C4-2B (cell line): ENCODE data around the gene FBXO22.

Experiments
- CTCF ChIP-seq: fragments of 450-650 bp; conservative IDR thresholded peaks from 2 replicates; pipeline ENCODE4 v1.5.1; 2017; ENCODE audit warnings: mild to moderate bottlenecking
- ZFX ChIP-seq: fragments of 450-650 bp; IDR thresholded peaks from 2 replicates; pipeline ENCODE4 v1.6.1; 2017

GRCh38 chr15:75948761-75949296 lies 45.2 kb downstream of the FBXO22 start:
- TF ChIP-seq CTCF (no peak), ZFX (no peak)
